MM.1S (cell line): Measurements from ENCODE around the gene B4GALT3.

Experiments used
- DNase-seq: peaks from one replicate; pipeline ENCODE4 v3.0.0-alpha.2; 2015
- H2AFZ ChIP-seq: fragments of 300-600 bp; sonication (generic); 2 replicates; pipeline ENCODE4 v1.6.0; 2016; ENCODE audit warnings: antibody characterized with exemption, low read length
- H3F3A ChIP-seq: fragments of 300-600 bp; sonication (generic); 2 replicates; pipeline ENCODE4 v1.6.1; 2016; ENCODE audit warnings: mild to moderate bottlenecking, antibody characterized with exemption, low read length, moderate library complexity, mixed read lengths; ENCODE audit not compliant: insufficient read depth
- H3K27ac ChIP-seq: fragments of 300-600 bp; sonication (generic); 2 replicates; pipeline ENCODE4 v1.5.1; 2016; ENCODE audit warnings: mild to moderate bottlenecking, low read length
- H3K27me3 ChIP-seq: fragments of 300-600 bp; sonication (generic); replicated peaks from 2 replicates; pipeline ENCODE4 v1.6.0; 2016; ENCODE audit warnings: low read length; ENCODE audit not compliant: insufficient read depth
- H3K36me3 ChIP-seq: fragments of 300-600 bp; sonication (generic); replicated peaks from 2 replicates; pipeline ENCODE4 v1.6.1; 2016; ENCODE audit warnings: mild to moderate bottlenecking, low read length, mixed read lengths; ENCODE audit not compliant: insufficient read depth
- H3K4me1 ChIP-seq: fragments of 300-600 bp; sonication (generic); 2 replicates; pipeline ENCODE4 v1.6.1; 2016; ENCODE audit warnings: low read length, mixed read lengths
- H3K4me2 ChIP-seq: fragments of 300-600 bp; sonication (generic); 2 replicates; pipeline ENCODE4 v1.6.0; 2016; ENCODE audit warnings: low read depth, low read length
- H3K4me3 ChIP-seq: fragments of 300-600 bp; sonication (generic); 2 replicates; pipeline ENCODE4 v1.5.1; 2016; ENCODE audit warnings: low read length, mixed read lengths
- H3K79me2 ChIP-seq: fragments of 300-600 bp; sonication (generic); 2 replicates; pipeline ENCODE4 v1.6.1; 2016; ENCODE audit warnings: mixed run types, low read length, mixed read lengths
- H3K9ac ChIP-seq: fragments of 300-600 bp; sonication (generic); 2 replicates; pipeline ENCODE4 v1.6.1; 2016; ENCODE audit warnings: low read length, mixed read lengths
- H3K9me2 ChIP-seq: fragments of 300-600 bp; sonication (generic); replicated peaks from 2 replicates; pipeline ENCODE4 v1.6.1; 2016; ENCODE audit warnings: mild to moderate bottlenecking, low read length, mixed read lengths; ENCODE audit not compliant: insufficient read depth
- H3K9me3 ChIP-seq: fragments of 300-600 bp; sonication (generic); replicated peaks from 2 replicates; pipeline ENCODE4 v1.6.1; 2016; ENCODE audit warnings: mild to moderate bottlenecking, low read length, mixed read lengths; ENCODE audit not compliant: insufficient read depth
- H4K20me1 ChIP-seq: fragments of 300-600 bp; sonication (generic); 2 replicates; pipeline ENCODE4 v1.6.1; 2016; ENCODE audit warnings: mild to moderate bottlenecking, low read length, moderate library complexity, mixed read lengths; ENCODE audit not compliant: insufficient read depth
- CTCF ChIP-seq: fragments of 300-600 bp; sonication (generic); IDR thresholded peaks from 2 replicates; pipeline ENCODE4 v1.5.1; 2016; ENCODE audit warnings: antibody characterized with exemption, low read length, mixed read lengths
- EZH2 ChIP-seq: fragments of 300-600 bp; sonication (generic); optimal IDR thresholded peaks from 2 replicates; pipeline ENCODE3; 2017; ENCODE audit warnings: low read depth, mild to moderate bottlenecking, antibody characterized with exemption, low read length, mixed read lengths
- EZH2phosphoT487 ChIP-seq: fragments of 300-600 bp; sonication (generic); IDR thresholded peaks from 2 replicates; pipeline ENCODE4 v1.6.1; 2018; ENCODE audit warnings: antibody characterized with exemption, low read length

Gene B4GALT3

DNA sequence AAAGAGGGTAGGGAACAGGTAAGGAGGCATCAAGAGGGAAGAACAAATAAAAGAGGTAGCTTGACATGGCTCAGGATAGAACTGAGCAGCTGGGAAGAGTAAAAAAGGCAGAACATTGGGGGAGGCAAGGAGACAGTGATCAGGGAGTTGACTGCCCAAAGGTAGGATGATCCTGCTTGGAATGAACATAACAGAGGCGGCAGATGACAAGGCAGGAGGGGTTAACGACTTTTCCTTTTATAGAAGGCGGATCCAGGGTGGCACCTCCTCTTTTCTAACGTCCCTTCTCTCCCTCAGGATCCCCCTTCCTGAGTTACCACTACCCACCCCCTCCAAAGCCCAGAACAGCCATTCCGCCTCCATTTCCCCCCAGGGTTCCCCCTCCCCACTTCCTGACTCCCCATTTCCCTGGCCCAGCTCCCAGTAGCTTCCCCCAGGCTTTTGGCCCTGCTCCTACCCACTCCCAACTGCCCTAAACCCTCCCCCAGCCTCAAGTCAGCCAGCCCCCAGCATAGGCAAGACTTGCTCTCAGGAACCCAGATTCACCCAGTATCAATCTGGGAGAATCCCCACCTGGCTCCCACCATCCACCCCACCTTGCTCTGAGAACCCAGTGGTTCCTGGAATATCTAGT is 22.3 kb upstream of the B4GALT3 start:
- Histone ChIP-seq H3K4me1 (peaks cover 25% of the 10 kb centered on the region), H3K79me2 (peaks cover 28% of the 10 kb centered on the region), H4K20me1 (no peaks in the 10 kb centered on the region), H3K36me3 (no peaks in the 10 kb centered on the region), H2AFZ (no peak overlapping the region), H3K9ac (no peak overlapping the region), H3K4me2 (no peak overlapping the region), H3K9me3 (no peaks in the 10 kb centered on the region), H3K27ac (no peak overlapping the region), H3F3A (peaks cover 4% of the 10 kb centered on the region; the same call in 1 of the 2 replicates), H3K4me3 (no peak overlapping the region), H3K27me3 (no peaks in the 10 kb centered on the region), H3K9me2 (no peaks in the 10 kb centered on the region)
- DNase-seq, result no peak
- TF ChIP-seq EZH2, result no peak
- TF ChIP-seq EZH2phosphoT487, result no peak
- no peak for TF ChIP-seq CTCF

- no peaks in the 10 kb centered on the region for H3K36me3 ChIP-seq
- H4K20me1 ChIP-seq, result no peaks in the 10 kb centered on the region
- TF ChIP-seq EZH2 (no peak), CTCF (no peak), EZH2phosphoT487 (no peak)
- no peaks in the 10 kb centered on the region for H3K9me3 ChIP-seq
- no peak within 1 kb of the TSS for H3K9ac ChIP-seq
- no peaks in the 10 kb centered on the region for H3K27me3 ChIP-seq
- H2AFZ ChIP-seq, result no peak within 1 kb of the TSS
- peaks cover 25% of the 10 kb centered on the region for H3K4me1 ChIP-seq
- H3K27ac ChIP-seq, result no peak within 1 kb of the TSS
- no peaks in the 10 kb centered on the region for H3K9me2 ChIP-seq
- H3F3A ChIP-seq, result peaks cover 4% of the 10 kb centered on the region; the same call in 1 of the 2 replicates
- DNase-seq, result no peak
- H3K4me2 ChIP-seq, result no peak within 1 kb of the TSS
- H3K79me2 ChIP-seq, result peaks cover 22% of the 10 kb centered on the region
- H3K4me3 ChIP-seq, result no peak within 1 kb of the TSS
Measured at GRCh38 chr1:161198897-161199431, 21.7 kb upstream of the B4GALT3 start, which contains the start of gene ADAMTS4. TSS of gene ADAMTS4 (minus strand) at chr1:161199054. CDS start at chr1:161198627, 427 bp downstream.

- Histone ChIP-seq H3K4me1 (peaks cover 19% of the 10 kb centered on the region), H3K27ac (no peak overlapping the region), H3K9me3 (no peaks in the 10 kb centered on the region), H3K4me2 (no peak overlapping the region), H2AFZ (no peak overlapping the region), H3K79me2 (peaks cover 15% of the 10 kb centered on the region), H3K27me3 (no peaks in the 10 kb centered on the region), H3F3A (0 out of 2 replicates have a peak, but pooled peaks cover 4% of the 10 kb centered on the region), H3K36me3 (no peaks in the 10 kb centered on the region), H4K20me1 (no peaks in the 10 kb centered on the region), H3K9ac (no peak overlapping the region), H3K9me2 (no peaks in the 10 kb centered on the region), H3K4me3 (no peak overlapping the region)
- TF ChIP-seq EZH2, result no peak
- DNase-seq, result no peak
Measured at GRCh38 chr1:161198194-161198896, 21.0 kb upstream of the B4GALT3 start.
